Stimulated activated CD4-positive, alpha-beta T cell treated with anti-CD3 and anti-CD28 coated beads, Interleukin-12 subunit alpha, Interleukin-12 subunit beta, amount 100 ng/mL, for 48 hours (primary cell): Measurements from ENCODE around the gene CD3E.
A peak's percentile ranks its signal among the peaks of the same experiment; 100 is the strongest.

Experiments used
- DNase-seq, 3 donors: peaks; one replicate each; pipeline ENCODE4 v3.0.0-alpha.2; 2020; ENCODE audit warnings: low read depth in 2 of 3, low spot score in 1 of 3

CD3E gene

DNA sequence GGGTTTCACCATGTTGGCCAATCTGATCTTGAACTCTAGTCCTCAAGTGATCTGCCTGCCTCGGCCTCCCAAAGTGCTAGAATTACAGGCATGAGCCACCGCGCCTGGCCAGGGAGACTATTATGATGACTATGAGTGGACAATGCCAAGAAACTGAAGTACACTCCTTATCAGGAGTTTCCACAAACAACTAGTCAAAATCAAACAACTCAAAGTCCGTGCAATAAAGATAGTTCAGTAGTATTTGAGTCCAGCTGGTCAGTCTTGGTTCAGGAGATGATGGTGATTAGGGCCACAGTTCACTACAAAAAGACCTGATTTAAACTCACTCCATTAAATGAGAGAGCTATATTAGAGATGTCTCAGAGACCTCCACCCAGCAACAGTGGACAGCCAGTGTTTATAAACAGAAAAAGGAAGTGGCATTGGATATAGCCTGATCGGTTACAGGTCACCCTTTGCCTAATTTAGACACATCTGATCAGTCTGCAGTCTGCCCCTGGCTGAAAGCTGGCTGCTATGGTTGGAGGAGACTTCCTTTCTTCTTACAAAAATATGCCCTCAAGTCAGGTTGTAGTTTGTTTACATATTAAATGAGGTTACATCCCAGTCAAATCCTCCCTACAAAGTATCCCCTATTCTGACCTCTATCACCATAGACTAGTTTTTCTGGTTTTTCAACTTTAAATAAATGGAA is 17.0 kb downstream of the CD3E start:
- DNase-seq: no peak

GRCh38 chr11:118322721-118323120 is 18.2 kb downstream of the CD3E start:
- DNase-seq: no peak

DNA sequence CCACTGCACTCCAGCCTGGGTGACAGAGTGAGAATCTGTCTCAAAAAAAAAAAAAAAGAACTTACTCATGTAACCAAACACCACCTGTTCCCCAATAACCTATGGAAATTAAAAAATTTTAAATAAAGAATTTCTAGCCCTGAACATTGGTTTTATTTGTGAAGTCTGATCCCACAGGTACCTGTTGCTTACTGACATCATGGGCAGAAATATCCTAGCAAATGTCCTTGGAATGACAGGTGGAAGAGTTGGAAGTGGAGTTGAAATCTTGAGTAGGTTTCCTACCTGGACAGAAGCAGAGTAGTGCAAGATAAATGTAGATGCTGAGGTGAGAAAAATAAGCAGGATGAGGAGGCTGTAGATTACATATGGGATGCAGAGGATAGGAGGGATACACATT is 20.8 kb downstream of the CD3E start:
- DNase-seq: no peak

GRCh38 chr11:118328745-118329144 is 24.2 kb downstream of the CD3E start:
- no peak for DNase-seq

GRCh38 chr11:118334745-118335144 is 30.2 kb downstream of the CD3E start:
- no peak for DNase-seq

- DNase-seq: peak; percentile 70 to 89 (median 81)
Observed at GRCh38 chr11:118338637-118339061, 34.1 kb downstream of the CD3E start.

DNA sequence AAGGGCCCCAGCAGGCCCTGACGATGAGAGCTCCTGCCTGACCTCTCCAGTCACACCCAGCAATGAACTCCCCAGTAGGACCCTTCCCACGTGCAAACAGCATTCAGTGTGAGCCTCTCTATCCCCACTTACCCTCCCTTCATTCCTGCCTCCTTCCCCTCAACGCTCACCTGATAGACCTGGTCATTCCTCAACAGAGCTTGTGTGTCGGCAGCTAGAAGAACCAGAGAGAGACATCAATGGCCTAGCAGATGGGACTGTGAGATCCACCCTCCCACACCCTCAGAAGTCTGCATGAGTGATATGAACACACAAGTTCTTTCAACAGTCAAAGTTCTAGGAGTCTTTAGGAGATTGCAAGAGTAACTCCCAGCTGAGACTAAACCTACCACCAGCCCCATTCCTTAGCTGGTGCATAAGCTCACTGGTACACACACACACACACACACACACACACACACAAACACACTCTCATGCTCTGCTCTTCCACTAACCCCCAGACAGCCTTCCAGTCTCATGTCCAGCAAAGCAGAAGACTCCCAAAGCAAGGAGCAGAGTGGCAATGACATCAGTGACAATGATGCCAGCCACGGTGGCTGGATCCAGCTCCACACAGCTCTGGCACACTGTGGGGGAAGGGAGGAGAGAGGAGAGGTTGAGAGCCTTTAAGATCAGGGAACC is 34.9 kb downstream of the CD3E start:
- no peak for DNase-seq

DNA sequence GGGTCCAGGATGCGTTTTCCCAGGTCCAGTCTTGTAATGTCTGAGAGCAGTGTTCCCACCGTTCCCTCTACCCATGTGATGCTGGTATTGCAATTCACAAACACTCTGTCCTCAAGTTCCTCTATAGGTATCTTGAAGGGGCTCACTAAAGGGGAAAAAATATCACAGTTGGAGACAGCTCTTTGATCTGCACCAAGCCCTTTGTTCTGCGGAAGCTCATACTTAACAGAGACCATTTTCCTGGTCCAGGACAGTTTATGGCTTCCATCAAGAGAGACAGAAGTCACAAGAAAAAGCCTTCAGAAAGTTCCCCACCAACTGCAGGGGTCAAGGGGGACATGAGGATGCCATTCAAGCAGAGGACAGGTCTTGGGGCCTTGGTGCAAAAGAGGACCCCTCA is 35.9 kb downstream of the CD3E start:
- DNase-seq: no peak

GRCh38 chr11:118341261-118341660 is 36.7 kb downstream of the CD3E start:
- DNase-seq: no peak

- no peak for DNase-seq
Observed at GRCh38 chr11:118341815-118342489, 37.4 kb downstream of the CD3E start.

- DNase-seq: peak; percentile 55 to 57 (median 57)
Observed at GRCh38 chr11:118342503-118343161, 38.1 kb downstream of the CD3E start, which contains the start of gene CD3D. TSS of gene CD3D (minus strand) at chr11:118342705. CDS start at chr11:118342607, 98 bp downstream.

GRCh38 chr11:118343248-118343647 is 38.7 kb downstream of the CD3E start:
- no peak for DNase-seq

GRCh38 chr11:118343981-118344515 is 39.5 kb downstream of the CD3E start, which contains the start of gene CD3G:
TSS of gene CD3G (plus strand) at chr11:118344344. CDS start at chr11:118344424, 80 bp downstream.
- DNase-seq: peak; percentile 53 to 59 (median 58)

GRCh38 chr11:118349475-118349874 is 44.9 kb downstream of the CD3E start:
- DNase-seq: no peak

DNA sequence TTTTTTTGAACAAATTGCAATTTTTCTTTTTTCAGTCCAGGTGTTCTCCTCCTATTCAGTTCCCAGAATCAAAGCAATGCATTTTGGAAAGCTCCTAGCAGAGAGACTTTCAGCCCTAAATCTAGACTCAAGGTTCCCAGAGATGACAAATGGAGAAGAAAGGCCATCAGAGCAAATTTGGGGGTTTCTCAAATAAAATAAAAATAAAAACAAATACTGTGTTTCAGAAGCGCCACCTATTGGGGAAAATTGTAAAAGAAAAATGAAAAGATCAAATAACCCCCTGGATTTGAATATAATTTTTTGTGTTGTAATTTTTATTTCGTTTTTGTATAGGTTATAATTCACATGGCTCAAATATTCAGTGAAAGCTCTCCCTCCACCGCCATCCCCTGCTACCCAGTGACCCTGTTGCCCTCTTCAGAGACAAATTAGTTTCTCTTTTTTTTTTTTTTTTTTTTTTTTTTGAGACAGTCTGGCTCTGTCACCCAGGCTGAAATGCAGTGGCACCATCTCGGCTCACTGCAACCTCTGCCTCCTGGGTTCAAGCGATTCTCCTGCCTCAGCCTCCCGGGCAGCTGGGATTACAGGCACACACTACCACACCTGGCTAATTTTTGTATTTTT is 48.7 kb downstream of the CD3E start:
- DNase-seq: no peak

- no peak for DNase-seq
Observed at GRCh38 chr11:118358071-118358470, 53.5 kb downstream of the CD3E start.

GRCh38 chr11:118359295-118359958 is 54.9 kb downstream of the CD3E start, which contains the start of gene UBE4A:
TSS of gene UBE4A (plus strand) at chr11:118359600. CDS start at chr11:118365081, 5,481 bp downstream.
- peak; percentile 96 to 99 (median 98) for DNase-seq

GRCh38 chr11:118364956-118365615 is 60.6 kb downstream of the CD3E start:
- DNase-seq: no peak
